PFSK-1 (cell line): ENCODE results near the gene XYLT2.

Experiments
- POLR2AphosphoS5 ChIP-seq: IDR thresholded peaks from 2 replicates; pipeline ENCODE4 v1.6.1; 2012; ENCODE audit warnings: low read depth, mild to moderate bottlenecking, control low read depth, low read length, moderate library complexity
- REST ChIP-seq, 2 experiments: IDR thresholded peaks; 2 replicates each; pipeline versions ENCODE4 v1.6.1 to v1.8.0; 2011 to 2012; ENCODE audit warnings: low read depth in 2 of 2, low read length in 2 of 2, control low read depth in 1 of 2, inconsistent platforms in 1 of 2, mild to moderate bottlenecking in 1 of 2, moderate library complexity in 1 of 2; ENCODE audit not compliant: insufficient read depth in 1 of 2

GRCh38 chr17:50393700-50394099 lies 47.8 kb downstream of the XYLT2 start:
- TF ChIP-seq REST (IDR thresholded peaks at IDR 0.05; ENCODE audit: insufficient read depth in 1 of 2, low read depth in 2 of 2, low read length in 2 of 2): no peak
- no peak for TF ChIP-seq POLR2AphosphoS5
